Liver (tissue), 9 donors: Measurements from ENCODE around the gene LAX1. TPM values are rescaled to one million over a fixed set of nuclear protein-coding genes. Genes with fewer than 3 reads are reported as not detected.
A peak's percentile ranks its signal among the peaks of the same experiment; 100 is the strongest.

Experiments used
- DNase-seq: peaks from one replicate; pipeline ENCODE4 v3.0.0-alpha.2; 2017; ENCODE audit warnings: low spot score
- H3K27ac ChIP-seq, 2 donors: one replicate each; pipeline ENCODE4 v1.7.0; 2013; ENCODE audit warnings: inconsistent platforms in 2 of 2, low read length in 2 of 2, control low read depth in 1 of 2, low read depth in 1 of 2, mild to moderate bottlenecking in 1 of 2
- H3K27me3 ChIP-seq, 4 donors: one replicate each; pipeline versions ENCODE4 v1.6.1 to v1.7.0; 2013; ENCODE audit warnings: low read length in 3 of 4, inconsistent platforms in 1 of 4, mild to moderate bottlenecking in 1 of 4, moderate library complexity in 1 of 4; ENCODE audit not compliant: control insufficient read depth in 4 of 4, insufficient read depth in 4 of 4
- H3K36me3 ChIP-seq, 4 donors: one replicate each; pipeline versions ENCODE4 v1.6.1 to v1.7.0; 2013; ENCODE audit warnings: low read length in 3 of 4, mild to moderate bottlenecking in 3 of 4, low read depth in 1 of 4, moderate library complexity in 1 of 4; ENCODE audit not compliant: control insufficient read depth in 4 of 4, insufficient read depth in 3 of 4
- H3K4me1 ChIP-seq, 4 donors: one replicate each; pipeline versions ENCODE4 v1.6.1 to v1.7.0; 2013; ENCODE audit warnings: low read length in 3 of 4, mild to moderate bottlenecking in 3 of 4, moderate library complexity in 1 of 4; ENCODE audit not compliant: control insufficient read depth in 4 of 4, insufficient read depth in 4 of 4
- H3K4me3 ChIP-seq, 3 donors: one replicate each; pipeline versions ENCODE4 v1.6.1 to v1.7.0; 2013; ENCODE audit warnings: low read length in 3 of 3, control low read depth in 1 of 3, low read depth in 1 of 3, mild to moderate bottlenecking in 1 of 3
- H3K9ac ChIP-seq, 2 donors: one replicate each; pipeline ENCODE4 v1.7.0; 2013; ENCODE audit warnings: low read length in 2 of 2, mild to moderate bottlenecking in 2 of 2, moderate library complexity in 2 of 2, control low read depth in 1 of 2, low read depth in 1 of 2
- H3K9me3 ChIP-seq, 4 donors: one replicate each; pipeline versions ENCODE4 v1.6.1 to v1.7.0; 2013; ENCODE audit warnings: low read length in 3 of 4; ENCODE audit not compliant: control insufficient read depth in 4 of 4
- EGR1 ChIP-seq, 2 donors: IDR thresholded peaks; 2 replicates each; pipeline ENCODE4 v1.6.1; 2016 to 2018; ENCODE audit warnings: antibody characterized with exemption in 2 of 2, low read depth in 2 of 2
- FOXA1 ChIP-seq: IDR thresholded peaks from 2 replicates; pipeline ENCODE4 v1.6.1; 2016; ENCODE audit warnings: antibody characterized with exemption
- FOXA2 ChIP-seq: IDR thresholded peaks from 2 replicates; pipeline ENCODE4 v1.6.1; 2016; ENCODE audit warnings: antibody characterized with exemption
- GABPA ChIP-seq, 2 donors: IDR thresholded peaks in 1 of 2; conservative IDR thresholded peaks in 1 of 2; 2 replicates each; pipeline ENCODE4 v1.6.1; 2016; ENCODE audit warnings: antibody characterized with exemption in 2 of 2, mild to moderate bottlenecking in 1 of 2, moderate library complexity in 1 of 2
- HNF4A ChIP-seq, 2 donors: conservative IDR thresholded peaks; 2 replicates each; pipeline ENCODE4 v1.6.1; 2016; ENCODE audit warnings: antibody characterized with exemption in 2 of 2, mild to moderate bottlenecking in 2 of 2
- HNF4G ChIP-seq: IDR thresholded peaks from 2 replicates; pipeline ENCODE4 v1.6.1; 2016; ENCODE audit warnings: antibody characterized with exemption
- JUND ChIP-seq, 2 donors: IDR thresholded peaks; 2 replicates each; pipeline ENCODE4 v1.6.1; 2016; ENCODE audit warnings: antibody characterized with exemption in 2 of 2
- NR2F2 ChIP-seq: IDR thresholded peaks from 2 replicates; pipeline ENCODE4 v1.6.1; 2016; ENCODE audit warnings: antibody characterized with exemption
- RAD21 ChIP-seq, 2 donors: IDR thresholded peaks; 2 replicates each; pipeline ENCODE4 v1.6.1; 2016; ENCODE audit warnings: antibody characterized with exemption in 2 of 2, mild to moderate bottlenecking in 2 of 2
- RXRA ChIP-seq, 2 donors: IDR thresholded peaks; 2 replicates each; pipeline ENCODE4 v1.6.1; 2017 to 2018; ENCODE audit warnings: antibody characterized with exemption in 2 of 2, mild to moderate bottlenecking in 1 of 2
- SP1 ChIP-seq: IDR thresholded peaks from 2 replicates; pipeline ENCODE4 v1.6.1; 2018; ENCODE audit warnings: antibody characterized with exemption, mild to moderate bottlenecking
- TAF1 ChIP-seq: conservative IDR thresholded peaks from 2 replicates; pipeline ENCODE4 v1.6.1; 2016; ENCODE audit warnings: antibody characterized with exemption, mild to moderate bottlenecking
- YY1 ChIP-seq: IDR thresholded peaks from 2 replicates; pipeline ENCODE4 v1.6.1; 2016; ENCODE audit warnings: antibody characterized with exemption, mild to moderate bottlenecking
- WGBS: extraction: QIAGEN DNeasy Blood & Tissue Kit; methylation state at CpG from one replicate; pipeline ENCODE4 v1.1.7; 2013; 5-methylcytosine and 5-hydroxymethylcytosine counted together
- polyA plus RNA-seq, 2 donors: library from polyadenylated mRNA; stranded (reverse) in 1 of 2; unstranded in 1 of 2; fragments of 200-250 nt in 1 of 2; fragments of >200 nt in 1 of 2; fragmentation: Nextera tagmentation in 1 of 2; extraction: Ambion mirVana in 1 of 2; gene quantifications; one replicate each; pipeline versions ENCODE4 v1.2.1 to v1.2.3, GENCODE V29; 2013 to 2015
- total RNA-seq, 2 donors: library from RNA; depleted of rRNA; stranded (reverse); fragments of >200 nt; gene quantifications; one replicate each; pipeline ENCODE4 v1.2.3, GENCODE V29; 2014
- TF ChIP-seq, protein P1 (sequence below): fragments of 150-350 bp; IDR thresholded peaks from 2 replicates; pipeline ENCODE4 v1.5.1; 2017; ENCODE audit warnings: improper control_type of control experiment, low read depth, low read length; ENCODE audit not compliant: missing input control
- TF ChIP-seq, protein P2 (sequence below): IDR thresholded peaks from 2 replicates; pipeline ENCODE4 v1.6.1; 2016; ENCODE audit warnings: antibody characterized with exemption
- TF ChIP-seq, protein P3 (sequence below): IDR thresholded peaks from 2 replicates; pipeline ENCODE4 v1.6.1; 2016; ENCODE audit warnings: antibody characterized with exemption
- TF ChIP-seq, protein P4 (sequence below): IDR thresholded peaks from 2 replicates; pipeline ENCODE4 v1.6.1; 2016; ENCODE audit warnings: antibody characterized with exemption
- TF ChIP-seq, protein P5 (sequence below): IDR thresholded peaks from 2 replicates; pipeline ENCODE4 v1.6.1; 2016; ENCODE audit warnings: antibody characterized with exemption, mild to moderate bottlenecking
- donor health status: healthy.
- donor health status: healthy.
- donor health status: healthy.
- donor health status: healthy.
- donor health status: healthy.

Gene LAX1
- total and polyA plus RNA-seq, 4 donors: 0.21 to 0.67 (median 0.38) TPM

- DNase-seq: no peak
- Histone ChIP-seq H3K36me3 (no peaks in the 10 kb centered on the region), H3K4me1 (no peaks in the 10 kb centered on the region), H3K9me3 (no peaks in the 10 kb centered on the region), H3K4me3 (no peak overlapping the region), H3K27me3 (no peaks in the 10 kb centered on the region), H3K27ac (no peak overlapping the region), H3K9ac (no peak overlapping the region)
- WGBS: 63% methylated on average over 4 of the region's 4 CpGs
- no peak for TF ChIP-seq RXRA (IDR thresholded peaks at IDR 0.05)
- TF ChIP-seq RAD21 (IDR thresholded peaks at IDR 0.05): peak; percentile 70 to 72
- TF ChIP-seq, protein P1, sequence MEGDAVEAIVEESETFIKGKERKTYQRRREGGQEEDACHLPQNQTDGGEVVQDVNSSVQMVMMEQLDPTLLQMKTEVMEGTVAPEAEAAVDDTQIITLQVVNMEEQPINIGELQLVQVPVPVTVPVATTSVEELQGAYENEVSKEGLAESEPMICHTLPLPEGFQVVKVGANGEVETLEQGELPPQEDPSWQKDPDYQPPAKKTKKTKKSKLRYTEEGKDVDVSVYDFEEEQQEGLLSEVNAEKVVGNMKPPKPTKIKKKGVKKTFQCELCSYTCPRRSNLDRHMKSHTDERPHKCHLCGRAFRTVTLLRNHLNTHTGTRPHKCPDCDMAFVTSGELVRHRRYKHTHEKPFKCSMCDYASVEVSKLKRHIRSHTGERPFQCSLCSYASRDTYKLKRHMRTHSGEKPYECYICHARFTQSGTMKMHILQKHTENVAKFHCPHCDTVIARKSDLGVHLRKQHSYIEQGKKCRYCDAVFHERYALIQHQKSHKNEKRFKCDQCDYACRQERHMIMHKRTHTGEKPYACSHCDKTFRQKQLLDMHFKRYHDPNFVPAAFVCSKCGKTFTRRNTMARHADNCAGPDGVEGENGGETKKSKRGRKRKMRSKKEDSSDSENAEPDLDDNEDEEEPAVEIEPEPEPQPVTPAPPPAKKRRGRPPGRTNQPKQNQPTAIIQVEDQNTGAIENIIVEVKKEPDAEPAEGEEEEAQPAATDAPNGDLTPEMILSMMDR: peak; percentile 31
- TF ChIP-seq SP1: no peak
- TF ChIP-seq EGR1 (IDR thresholded peaks at IDR 0.05; ENCODE audit: low read depth in 2 of 2): no peak
Measured at GRCh38 chr1:203776636-203777035, 11.7 kb downstream of the LAX1 start.

- no peak for TF ChIP-seq GABPA (IDR thresholded peaks at IDR 0.05 in 1 of 2, conservative IDR thresholded peaks at IDR 0.05 in 1 of 2)
- no peak for TF ChIP-seq FOXA1
- TF ChIP-seq, protein P2, sequence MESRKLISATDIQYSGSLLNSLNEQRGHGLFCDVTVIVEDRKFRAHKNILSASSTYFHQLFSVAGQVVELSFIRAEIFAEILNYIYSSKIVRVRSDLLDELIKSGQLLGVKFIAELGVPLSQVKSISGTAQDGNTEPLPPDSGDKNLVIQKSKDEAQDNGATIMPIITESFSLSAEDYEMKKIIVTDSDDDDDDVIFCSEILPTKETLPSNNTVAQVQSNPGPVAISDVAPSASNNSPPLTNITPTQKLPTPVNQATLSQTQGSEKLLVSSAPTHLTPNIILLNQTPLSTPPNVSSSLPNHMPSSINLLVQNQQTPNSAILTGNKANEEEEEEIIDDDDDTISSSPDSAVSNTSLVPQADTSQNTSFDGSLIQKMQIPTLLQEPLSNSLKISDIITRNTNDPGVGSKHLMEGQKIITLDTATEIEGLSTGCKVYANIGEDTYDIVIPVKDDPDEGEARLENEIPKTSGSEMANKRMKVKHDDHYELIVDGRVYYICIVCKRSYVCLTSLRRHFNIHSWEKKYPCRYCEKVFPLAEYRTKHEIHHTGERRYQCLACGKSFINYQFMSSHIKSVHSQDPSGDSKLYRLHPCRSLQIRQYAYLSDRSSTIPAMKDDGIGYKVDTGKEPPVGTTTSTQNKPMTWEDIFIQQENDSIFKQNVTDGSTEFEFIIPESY: no peak
- no peak for TF ChIP-seq TAF1
- TF ChIP-seq YY1: no peak
- TF ChIP-seq EGR1 (IDR thresholded peaks at IDR 0.05; ENCODE audit: low read depth in 2 of 2): no peak
- no peak for TF ChIP-seq FOXA2
- no peak for TF ChIP-seq JUND (IDR thresholded peaks at IDR 0.05)
- no peak for TF ChIP-seq NR2F2
- TF ChIP-seq, protein P3, sequence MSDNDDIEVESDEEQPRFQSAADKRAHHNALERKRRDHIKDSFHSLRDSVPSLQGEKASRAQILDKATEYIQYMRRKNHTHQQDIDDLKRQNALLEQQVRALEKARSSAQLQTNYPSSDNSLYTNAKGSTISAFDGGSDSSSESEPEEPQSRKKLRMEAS: no peak
- TF ChIP-seq RAD21 (IDR thresholded peaks at IDR 0.05): no peak
- no peak for TF ChIP-seq HNF4A (conservative IDR thresholded peaks at IDR 0.05)
- TF ChIP-seq, protein P4, sequence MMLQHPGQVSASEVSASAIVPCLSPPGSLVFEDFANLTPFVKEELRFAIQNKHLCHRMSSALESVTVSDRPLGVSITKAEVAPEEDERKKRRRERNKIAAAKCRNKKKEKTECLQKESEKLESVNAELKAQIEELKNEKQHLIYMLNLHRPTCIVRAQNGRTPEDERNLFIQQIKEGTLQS: no peak
- TF ChIP-seq, protein P5, sequence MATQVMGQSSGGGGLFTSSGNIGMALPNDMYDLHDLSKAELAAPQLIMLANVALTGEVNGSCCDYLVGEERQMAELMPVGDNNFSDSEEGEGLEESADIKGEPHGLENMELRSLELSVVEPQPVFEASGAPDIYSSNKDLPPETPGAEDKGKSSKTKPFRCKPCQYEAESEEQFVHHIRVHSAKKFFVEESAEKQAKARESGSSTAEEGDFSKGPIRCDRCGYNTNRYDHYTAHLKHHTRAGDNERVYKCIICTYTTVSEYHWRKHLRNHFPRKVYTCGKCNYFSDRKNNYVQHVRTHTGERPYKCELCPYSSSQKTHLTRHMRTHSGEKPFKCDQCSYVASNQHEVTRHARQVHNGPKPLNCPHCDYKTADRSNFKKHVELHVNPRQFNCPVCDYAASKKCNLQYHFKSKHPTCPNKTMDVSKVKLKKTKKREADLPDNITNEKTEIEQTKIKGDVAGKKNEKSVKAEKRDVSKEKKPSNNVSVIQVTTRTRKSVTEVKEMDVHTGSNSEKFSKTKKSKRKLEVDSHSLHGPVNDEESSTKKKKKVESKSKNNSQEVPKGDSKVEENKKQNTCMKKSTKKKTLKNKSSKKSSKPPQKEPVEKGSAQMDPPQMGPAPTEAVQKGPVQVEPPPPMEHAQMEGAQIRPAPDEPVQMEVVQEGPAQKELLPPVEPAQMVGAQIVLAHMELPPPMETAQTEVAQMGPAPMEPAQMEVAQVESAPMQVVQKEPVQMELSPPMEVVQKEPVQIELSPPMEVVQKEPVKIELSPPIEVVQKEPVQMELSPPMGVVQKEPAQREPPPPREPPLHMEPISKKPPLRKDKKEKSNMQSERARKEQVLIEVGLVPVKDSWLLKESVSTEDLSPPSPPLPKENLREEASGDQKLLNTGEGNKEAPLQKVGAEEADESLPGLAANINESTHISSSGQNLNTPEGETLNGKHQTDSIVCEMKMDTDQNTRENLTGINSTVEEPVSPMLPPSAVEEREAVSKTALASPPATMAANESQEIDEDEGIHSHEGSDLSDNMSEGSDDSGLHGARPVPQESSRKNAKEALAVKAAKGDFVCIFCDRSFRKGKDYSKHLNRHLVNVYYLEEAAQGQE: no peak
- TF ChIP-seq HNF4G: no peak
- no peak for TF ChIP-seq SP1
- no peak for TF ChIP-seq RXRA (IDR thresholded peaks at IDR 0.05)
- TF ChIP-seq, protein P1: no peak
- H3K9ac ChIP-seq: no peak overlapping the region
- no peaks in the 10 kb centered on the region for H3K4me1 ChIP-seq
- no peak overlapping the region for H3K4me3 ChIP-seq
- H3K27me3 ChIP-seq: no peaks in the 10 kb centered on the region
- H3K9me3 ChIP-seq: no peaks in the 10 kb centered on the region
- no peaks in the 10 kb centered on the region for H3K36me3 ChIP-seq
- DNase-seq: no peak
- 83% methylated on average over 3 of the region's 3 CpGs for WGBS
- no peak overlapping the region for H3K27ac ChIP-seq
Measured at GRCh38 chr1:203777596-203777995, 12.6 kb downstream of the LAX1 start.
